ENCODE data around the gene MINDY4.

MINDY4 gene

GRCh38 chr7:30920584-30921539, 149.6 kb downstream of the MINDY4 start:
- Mint-ChIP-seq H3K27ac (no peak overlapping the region), H3K36me3 (ENCODE audit: low read depth) (no peaks in the 10 kb centered on the region), H3K4me1 (ENCODE audit: low read depth) (no peaks in the 10 kb centered on the region), H3K27me3 (ENCODE audit: low read depth) (no peaks in the 10 kb centered on the region), H3K9me3 (no peaks in the 10 kb centered on the region), H3K4me3 (no peak overlapping the region)

- Mint-ChIP-seq H3K9me3 (peaks cover 3% of the 10 kb centered on the region), H3K4me3 (no peak overlapping the region), H3K36me3 (ENCODE audit: low read depth) (no peaks in the 10 kb centered on the region), H3K27me3 (ENCODE audit: low read depth) (no peaks in the 10 kb centered on the region), H3K4me1 (ENCODE audit: low read depth) (no peaks in the 10 kb centered on the region), H3K27ac (no peak overlapping the region)
These were observed 150.6 kb downstream of the MINDY4 start for GRCh38 chr7:30921540-30922401.

- H3K9me3 Mint-ChIP-seq, result peaks cover 5% of the 10 kb centered on the region
- H3K4me3 Mint-ChIP-seq, result no peak overlapping the region
- H3K36me3 Mint-ChIP-seq (ENCODE audit: low read depth), result no peaks in the 10 kb centered on the region
- H3K27me3 Mint-ChIP-seq (ENCODE audit: low read depth), result no peaks in the 10 kb centered on the region
- no peaks in the 10 kb centered on the region for H3K4me1 Mint-ChIP-seq (ENCODE audit: low read depth)
- no peak overlapping the region for H3K27ac Mint-ChIP-seq
These were observed 151.4 kb downstream of the MINDY4 start for GRCh38 chr7:30922596-30922995.

- peaks cover 5% of the 10 kb centered on the region for H3K9me3 Mint-ChIP-seq
- H3K27me3 Mint-ChIP-seq (ENCODE audit: low read depth), result no peaks in the 10 kb centered on the region
- H3K4me1 Mint-ChIP-seq (ENCODE audit: low read depth), result no peaks in the 10 kb centered on the region
- H3K27ac Mint-ChIP-seq, result no peak overlapping the region
- H3K4me3 Mint-ChIP-seq, result no peak overlapping the region
- no peaks in the 10 kb centered on the region for H3K36me3 Mint-ChIP-seq (ENCODE audit: low read depth)
These were observed 152.0 kb downstream of the MINDY4 start for GRCh38 chr7:30923009-30923773.

- Mint-ChIP-seq H3K27me3 (ENCODE audit: low read depth) (no peaks in the 10 kb centered on the region), H3K4me1 (ENCODE audit: low read depth) (no peaks in the 10 kb centered on the region), H3K36me3 (ENCODE audit: low read depth) (no peaks in the 10 kb centered on the region), H3K27ac (no peak overlapping the region), H3K4me3 (no peak overlapping the region), H3K9me3 (peaks cover 5% of the 10 kb centered on the region)
These were observed 152.7 kb downstream of the MINDY4 start for GRCh38 chr7:30923774-30924413.

- Mint-ChIP-seq H3K4me3 (no peak overlapping the region), H3K4me1 (ENCODE audit: low read depth) (no peaks in the 10 kb centered on the region), H3K27me3 (ENCODE audit: low read depth) (no peaks in the 10 kb centered on the region), H3K27ac (no peak overlapping the region), H3K9me3 (peaks cover 5% of the 10 kb centered on the region), H3K36me3 (ENCODE audit: low read depth) (no peaks in the 10 kb centered on the region)
These were observed 153.4 kb downstream of the MINDY4 start for GRCh38 chr7:30924624-30925023.

- no peaks in the 10 kb centered on the region for H3K27me3 Mint-ChIP-seq (ENCODE audit: low read depth)
- no peaks in the 10 kb centered on the region for H3K4me1 Mint-ChIP-seq (ENCODE audit: low read depth)
- H3K27ac Mint-ChIP-seq, result no peak overlapping the region
- H3K9me3 Mint-ChIP-seq, result peaks cover 5% of the 10 kb centered on the region
- no peak overlapping the region for H3K4me3 Mint-ChIP-seq
- no peaks in the 10 kb centered on the region for H3K36me3 Mint-ChIP-seq (ENCODE audit: low read depth)
These were observed 153.9 kb downstream of the MINDY4 start for GRCh38 chr7:30925117-30925516.

- H3K9me3 Mint-ChIP-seq, result peaks cover 5% of the 10 kb centered on the region
These were observed 154.7 kb downstream of the MINDY4 start for GRCh38 chr7:30925913-30926312.

GRCh38 chr7:30926313-30926712, 155.1 kb downstream of the MINDY4 start:
- Mint-ChIP-seq H3K27ac (no peak overlapping the region), H3K36me3 (ENCODE audit: low read depth) (no peaks in the 10 kb centered on the region), H3K4me3 (no peak overlapping the region), H3K27me3 (ENCODE audit: low read depth) (no peaks in the 10 kb centered on the region), H3K4me1 (ENCODE audit: low read depth) (no peaks in the 10 kb centered on the region), H3K9me3 (peaks cover 5% of the 10 kb centered on the region)

More at GRCh38 chr7:30925913-30926312, 154.7 kb downstream of the MINDY4 start:
- Mint-ChIP-seq H3K4me1 (ENCODE audit: low read depth) (no peaks in the 10 kb centered on the region), H3K36me3 (ENCODE audit: low read depth) (no peaks in the 10 kb centered on the region), H3K27me3 (ENCODE audit: low read depth) (no peaks in the 10 kb centered on the region), H3K4me3 (no peak overlapping the region), H3K27ac (no peak overlapping the region)

- H3K4me1 Mint-ChIP-seq (ENCODE audit: low read depth), result no peaks in the 10 kb centered on the region
- no peaks in the 10 kb centered on the region for H3K27me3 Mint-ChIP-seq (ENCODE audit: low read depth)
- H3K27ac Mint-ChIP-seq, result no peak overlapping the region
- no peaks in the 10 kb centered on the region for H3K36me3 Mint-ChIP-seq (ENCODE audit: low read depth)
- peaks cover 5% of the 10 kb centered on the region for H3K9me3 Mint-ChIP-seq
- H3K4me3 Mint-ChIP-seq, result no peak overlapping the region
These were observed 155.8 kb downstream of the MINDY4 start for GRCh38 chr7:30927040-30927439.

GRCh38 chr7:30927559-30927958, 156.3 kb downstream of the MINDY4 start:
- no peaks in the 10 kb centered on the region for H3K36me3 Mint-ChIP-seq (ENCODE audit: low read depth)
- H3K4me1 Mint-ChIP-seq (ENCODE audit: low read depth), result no peaks in the 10 kb centered on the region
- H3K27ac Mint-ChIP-seq, result no peak overlapping the region

GRCh38 chr7:30928254-30928872, 157.1 kb downstream of the MINDY4 start:
- Mint-ChIP-seq H3K4me3 (no peak overlapping the region), H3K36me3 (ENCODE audit: low read depth) (no peaks in the 10 kb centered on the region), H3K4me1 (ENCODE audit: low read depth) (no peaks in the 10 kb centered on the region), H3K27me3 (ENCODE audit: low read depth) (no peaks in the 10 kb centered on the region), H3K9me3 (peaks cover 5% of the 10 kb centered on the region), H3K27ac (no peak overlapping the region)

More at GRCh38 chr7:30927559-30927958, 156.3 kb downstream of the MINDY4 start:
- H3K9me3 Mint-ChIP-seq, result peaks cover 5% of the 10 kb centered on the region
- no peaks in the 10 kb centered on the region for H3K27me3 Mint-ChIP-seq (ENCODE audit: low read depth)
- no peak overlapping the region for H3K4me3 Mint-ChIP-seq

GRCh38 chr7:30929686-30930085, 158.5 kb downstream of the MINDY4 start:
- Mint-ChIP-seq H3K36me3 (ENCODE audit: low read depth) (no peaks in the 10 kb centered on the region), H3K4me1 (ENCODE audit: low read depth) (no peaks in the 10 kb centered on the region), H3K27ac (no peak overlapping the region), H3K4me3 (no peak overlapping the region), H3K27me3 (ENCODE audit: low read depth) (no peaks in the 10 kb centered on the region), H3K9me3 (peaks cover 5% of the 10 kb centered on the region)
